GM18870 (cell line): ENCODE results near the gene CMTR1.

Experiments used
- ATAC-seq: cut with Tn5 transposase; IDR thresholded peaks from one replicate; pipeline ENCODE4 v1.9.1; 2021; ENCODE audit warnings: moderate library complexity; ENCODE audit not compliant: unreplicated experiment

Gene CMTR1

GRCh38 chr6:37528541-37528940 is 95.5 kb downstream of the CMTR1 start:
- ATAC-seq, result no peak

DNA sequence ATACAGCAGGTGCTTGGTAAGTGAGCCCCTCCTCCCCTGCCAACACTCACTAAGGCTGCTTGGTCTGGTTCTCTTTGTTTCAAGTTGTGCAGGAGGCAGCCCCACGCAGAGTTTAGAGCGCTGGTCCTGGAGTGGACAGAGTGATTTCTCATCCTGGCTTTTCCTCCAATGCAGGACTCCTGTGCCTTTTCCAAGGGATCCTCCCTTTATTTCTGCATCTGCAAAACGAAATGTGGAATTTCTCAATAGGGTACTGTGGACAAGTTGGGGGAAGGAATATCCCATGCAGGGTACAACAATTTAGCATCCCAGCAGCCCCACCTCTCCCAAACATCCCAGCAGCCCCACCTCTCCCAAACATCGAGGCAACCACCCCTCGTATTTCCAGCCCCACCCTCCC is 97.3 kb downstream of the CMTR1 start:
- ATAC-seq, result no peak

DNA sequence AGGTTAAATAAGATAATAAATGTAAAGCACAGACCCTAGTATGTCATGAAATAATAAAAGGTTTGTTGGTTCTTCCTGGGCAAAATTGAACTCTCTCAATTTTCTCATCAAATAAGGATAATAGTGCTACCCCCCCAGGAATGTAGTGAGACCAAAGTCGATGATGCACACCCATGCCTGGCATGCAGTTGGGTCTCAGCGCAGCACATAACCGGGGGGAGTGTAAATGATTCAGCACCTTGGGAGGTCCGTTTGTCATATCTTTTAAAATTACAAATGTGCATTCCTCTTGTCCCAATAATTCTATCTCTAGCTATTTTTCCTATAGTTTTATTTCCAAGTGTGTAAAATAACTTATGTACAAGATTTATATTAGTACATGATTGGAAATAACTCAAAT is 98.0 kb downstream of the CMTR1 start:
- ATAC-seq, result no peak
